HEK293 (cell line): ENCODE data around the gene NUP153.
A peak's percentile ranks its signal among the peaks of the same experiment; 100 is the strongest.

Experiments
- CTCF ChIA-PET: fragments of 350-600 bp; formaldehyde crosslinking; extraction: SDS; loops from one replicate; lab custom pipeline; 2021; ENCODE audit warnings: antibody characterized with exemption; lab: Yijun Ruan, JAX
- POLR2A ChIA-PET: fragments of 300-600 bp; formaldehyde crosslinking; extraction: SDS; loops from one replicate; lab custom pipeline; 2020; ENCODE audit warnings: antibody characterized with exemption, inconsistent platforms; lab: Yijun Ruan, JAX
- H3K27ac ChIP-seq: fragments of 200-500 bp; sonication (Bioruptor generic); 2 replicates; pipeline ENCODE4 v1.5.1; 2014; ENCODE audit warnings: low read depth, low read length, control low read depth, inconsistent platforms; ENCODE audit errors: extremely low read depth
- H3K36me3 ChIP-seq, 2 experiments: fragments of 200-500 bp in 1 of 2; sonication (Bioruptor generic) in 1 of 2; 1 replicate in 1 of 2; 2 replicates in 1 of 2; pipeline ENCODE4 v1.5.1; 2014 to 2017; ENCODE audit warnings: inconsistent platforms in 2 of 2, low read length in 2 of 2; ENCODE audit not compliant: control insufficient read depth in 2 of 2, insufficient read depth in 1 of 2
- H3K4me1 ChIP-seq: fragments of 200-500 bp; sonication (Bioruptor generic); 2 replicates; pipeline ENCODE4 v1.5.1; 2014; ENCODE audit warnings: mild to moderate bottlenecking, low read length, inconsistent platforms; ENCODE audit not compliant: control insufficient read depth, insufficient read depth
- H3K4me3 ChIP-seq: 2 replicates; pipeline ENCODE4 v1.5.1; 2011; ENCODE audit warnings: low read depth, mild to moderate bottlenecking, control low read depth, low read length, moderate library complexity
- H3K9me3 ChIP-seq: fragments of 200-500 bp; sonication (Bioruptor generic); 2 replicates; pipeline ENCODE4 v1.5.1; 2014; ENCODE audit warnings: low read depth, low read length, inconsistent platforms; ENCODE audit not compliant: control insufficient read depth, insufficient read depth
- OSR2 ChIP-seq: fragments of 450-650 bp; formaldehyde crosslinking; IDR thresholded peaks from 2 replicates; pipeline ENCODE4 v1.5.1; 2016; ENCODE audit warnings: missing biosample characterization, missing genetic modification characterization
- SALL2 ChIP-seq: fragments of 450-650 bp; formaldehyde crosslinking; IDR thresholded peaks from 2 replicates; pipeline ENCODE4 v1.5.0; 2017; ENCODE audit warnings: missing biosample characterization, mild to moderate bottlenecking, missing genetic modification characterization, borderline replicate concordance
- TRIM28 ChIP-seq: IDR thresholded peaks from 2 replicates; pipeline ENCODE4 v1.6.1; 2011; ENCODE audit warnings: low read length, control low read depth, borderline replicate concordance
- ZFP69B ChIP-seq: fragments of 450-650 bp; formaldehyde crosslinking; IDR thresholded peaks from 2 replicates; pipeline ENCODE4 v1.5.1; 2016; ENCODE audit warnings: missing biosample characterization, missing genetic modification characterization
- ZNF146 ChIP-seq: fragments of 450-650 bp; formaldehyde crosslinking; IDR thresholded peaks from 2 replicates; pipeline ENCODE4 v1.5.1; 2016; ENCODE audit warnings: missing biosample characterization, missing genetic modification characterization
- ZNF184 ChIP-seq: fragments of 450-650 bp; IDR thresholded peaks from 2 replicates; pipeline ENCODE4 v1.5.1; 2018; ENCODE audit warnings: missing biosample characterization, mild to moderate bottlenecking, missing genetic modification characterization
- ZNF24 ChIP-seq: fragments of 450-650 bp; formaldehyde crosslinking; IDR thresholded peaks from 2 replicates; pipeline ENCODE4 v1.5.1; 2016; ENCODE audit warnings: missing biosample characterization, missing genetic modification characterization
- ZNF302 ChIP-seq: fragments of 450-650 bp; formaldehyde crosslinking; IDR thresholded peaks from 2 replicates; pipeline ENCODE4 v1.5.1; 2016; ENCODE audit warnings: missing biosample characterization, missing genetic modification characterization, low read depth
- ZNF335 ChIP-seq: fragments of 450-650 bp; formaldehyde crosslinking; conservative IDR thresholded peaks from 2 replicates; pipeline ENCODE4 v1.5.1; 2016; ENCODE audit warnings: missing biosample characterization, missing genetic modification characterization
- ZNF394 ChIP-seq: fragments of 450-650 bp; formaldehyde crosslinking; IDR thresholded peaks from 2 replicates; pipeline ENCODE4 v1.5.1; 2016; ENCODE audit warnings: missing biosample characterization, missing genetic modification characterization, mild to moderate bottlenecking, moderate library complexity, borderline replicate concordance
- ZNF548 ChIP-seq: fragments of 450-650 bp; formaldehyde crosslinking; IDR thresholded peaks from 2 replicates; pipeline ENCODE4 v1.5.1; 2016; ENCODE audit warnings: missing biosample characterization, missing genetic modification characterization
- ZNF654 ChIP-seq: fragments of 450-650 bp; formaldehyde crosslinking; IDR thresholded peaks from 2 replicates; pipeline ENCODE4 v1.5.1; 2016; ENCODE audit warnings: low read depth, missing biosample characterization, missing genetic modification characterization
- ZNF660 ChIP-seq: fragments of 450-650 bp; IDR thresholded peaks from 2 replicates; pipeline ENCODE4 v1.5.1; 2018; ENCODE audit warnings: missing biosample characterization, mild to moderate bottlenecking, missing genetic modification characterization
- ZSCAN30 ChIP-seq: fragments of 450-650 bp; IDR thresholded peaks from 2 replicates; pipeline ENCODE4 v1.5.1; 2018; ENCODE audit warnings: missing biosample characterization, mild to moderate bottlenecking, missing genetic modification characterization, moderate library complexity
- TF ChIP-seq, protein P1 (sequence below): fragments of 450-650 bp; formaldehyde crosslinking; IDR thresholded peaks from 2 replicates; pipeline ENCODE4; 2016; ENCODE audit warnings: missing biosample characterization, missing genetic modification characterization
- TF ChIP-seq, protein P2 (sequence below): fragments of 450-650 bp; formaldehyde crosslinking; IDR thresholded peaks from 2 replicates; pipeline ENCODE4 v1.5.1; 2017; ENCODE audit warnings: missing biosample characterization, missing genetic modification characterization
- TF ChIP-seq, protein P3 (sequence below): fragments of 450-650 bp; formaldehyde crosslinking; IDR thresholded peaks from 2 replicates; pipeline ENCODE4 v1.5.1; 2016; ENCODE audit warnings: missing biosample characterization, missing genetic modification characterization
- TF ChIP-seq, protein P4 (sequence below): fragments of 450-650 bp; formaldehyde crosslinking; IDR thresholded peaks from 2 replicates; pipeline ENCODE4 v1.5.1; 2017; ENCODE audit warnings: missing biosample characterization, mild to moderate bottlenecking, missing genetic modification characterization, moderate library complexity
- TF ChIP-seq, protein P5 (sequence below): fragments of 450-650 bp; formaldehyde crosslinking; IDR thresholded peaks from 2 replicates; pipeline ENCODE4 v1.5.1; 2016; ENCODE audit warnings: missing biosample characterization, missing genetic modification characterization

Gene NUP153

DNA sequence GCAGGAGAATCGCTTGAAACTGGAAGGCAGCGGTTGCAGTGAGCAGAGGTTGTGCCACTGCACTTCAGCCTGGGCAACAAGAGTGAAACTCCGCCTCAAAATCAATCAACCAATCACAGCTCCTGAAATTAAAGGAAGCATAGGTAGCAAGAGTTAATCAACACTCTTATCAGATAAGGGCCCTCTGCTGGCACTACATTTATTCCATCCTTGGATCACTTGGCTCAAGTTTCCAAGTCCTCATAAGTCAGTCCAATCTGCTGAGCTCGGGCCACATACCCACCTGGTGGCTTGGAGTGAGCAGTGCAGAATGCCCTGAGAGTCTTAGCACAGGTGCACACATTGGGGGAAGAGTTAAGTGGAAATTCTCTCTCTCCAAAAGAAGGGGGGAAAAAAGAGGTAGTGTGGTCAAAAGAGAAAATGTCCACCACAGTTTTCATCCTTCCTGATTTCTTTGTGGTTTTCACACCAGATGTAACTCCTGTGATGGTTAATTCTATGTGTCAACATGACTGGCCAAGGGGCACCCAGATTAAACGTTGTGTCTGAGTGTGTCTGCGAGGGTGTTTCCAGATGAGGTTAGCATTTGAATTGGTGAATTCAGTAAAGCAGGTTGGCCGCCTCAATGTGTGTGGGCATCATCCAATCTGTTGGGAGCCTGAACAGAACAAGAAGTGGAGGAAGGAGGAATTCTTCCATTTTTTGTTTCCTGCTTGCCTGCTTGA is 120.8 kb downstream of the NUP153 start:
- Histone ChIP-seq H3K4me3 (no peak overlapping the region), H3K27ac (no peak overlapping the region)
- CTCF ChIA-PET = interaction anchor here (0.5 to 3.9 kb wide), 16 partner anchors 9 to 918 kb away, joined by 3 to 75 read pairs (median 4); partner anchors contain the start of gene FAM8A1
- TF ChIP-seq, protein P1, sequence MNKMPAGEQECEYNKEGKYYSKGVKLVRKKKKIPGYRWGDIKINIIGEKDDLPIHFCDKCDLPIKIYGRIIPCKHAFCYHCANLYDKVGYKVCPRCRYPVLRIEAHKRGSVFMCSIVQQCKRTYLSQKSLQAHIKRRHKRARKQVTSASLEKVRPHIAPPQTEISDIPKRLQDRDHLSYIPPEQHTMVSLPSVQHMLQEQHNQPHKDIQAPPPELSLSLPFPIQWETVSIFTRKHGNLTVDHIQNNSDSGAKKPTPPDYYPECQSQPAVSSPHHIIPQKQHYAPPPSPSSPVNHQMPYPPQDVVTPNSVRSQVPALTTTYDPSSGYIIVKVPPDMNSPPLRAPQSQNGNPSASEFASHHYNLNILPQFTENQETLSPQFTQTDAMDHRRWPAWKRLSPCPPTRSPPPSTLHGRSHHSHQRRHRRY = no peak
- TF ChIP-seq ZNF146 = no peak
- TF ChIP-seq OSR2 = 0 out of 2 replicates have a peak, but pooled peaks have one; percentile 17
- TF ChIP-seq, protein P2, sequence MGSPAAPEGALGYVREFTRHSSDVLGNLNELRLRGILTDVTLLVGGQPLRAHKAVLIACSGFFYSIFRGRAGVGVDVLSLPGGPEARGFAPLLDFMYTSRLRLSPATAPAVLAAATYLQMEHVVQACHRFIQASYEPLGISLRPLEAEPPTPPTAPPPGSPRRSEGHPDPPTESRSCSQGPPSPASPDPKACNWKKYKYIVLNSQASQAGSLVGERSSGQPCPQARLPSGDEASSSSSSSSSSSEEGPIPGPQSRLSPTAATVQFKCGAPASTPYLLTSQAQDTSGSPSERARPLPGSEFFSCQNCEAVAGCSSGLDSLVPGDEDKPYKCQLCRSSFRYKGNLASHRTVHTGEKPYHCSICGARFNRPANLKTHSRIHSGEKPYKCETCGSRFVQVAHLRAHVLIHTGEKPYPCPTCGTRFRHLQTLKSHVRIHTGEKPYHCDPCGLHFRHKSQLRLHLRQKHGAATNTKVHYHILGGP = no peak
- TF ChIP-seq, all 188 proteins: peak for 1
- Histone ChIP-seq H3K9me3 (no peaks in the 10 kb centered on the region; the same call in 1 of the 2 replicates), H3K36me3 (no peaks in the 10 kb centered on the region), H3K4me1 (peaks cover 2% of the 10 kb centered on the region; the same call in 1 of the 2 replicates)
- POLR2A ChIA-PET = interaction anchor here (0.5 kb wide), 1 partner anchor 34 kb away, joined by 3 read pairs; no protein-coding TSS in a partner anchor

DNA sequence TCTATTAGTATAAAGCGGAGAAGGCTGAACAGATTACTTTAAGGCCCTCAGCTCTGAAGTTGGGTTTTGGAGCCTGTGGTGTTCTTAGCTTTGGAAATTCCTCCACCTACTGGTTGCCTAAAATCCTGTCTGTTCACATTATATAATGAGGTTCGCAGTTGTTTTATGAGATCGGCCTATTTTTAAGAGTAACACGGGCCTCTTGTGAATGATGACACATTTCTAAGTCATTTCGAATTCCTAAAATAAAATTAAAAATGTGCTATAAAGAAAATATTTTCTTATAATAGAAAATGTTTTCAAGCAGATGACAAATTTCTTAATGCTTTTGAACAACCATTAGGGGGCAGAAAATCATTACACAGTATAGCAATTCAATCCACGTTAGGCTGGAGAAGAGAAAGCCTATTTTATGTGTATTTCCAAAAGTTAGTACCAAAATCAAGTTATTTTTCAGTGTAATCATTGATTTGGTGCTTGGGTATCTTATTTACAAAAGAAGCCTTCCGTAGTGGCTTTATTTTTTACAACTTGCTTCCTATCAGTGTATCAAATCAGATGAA is 122.4 kb downstream of the NUP153 start:
- Histone ChIP-seq H3K36me3 (no peaks in the 10 kb centered on the region), H3K4me1 (peaks cover 2% of the 10 kb centered on the region; the same call in 1 of the 2 replicates), H3K4me3 (no peak overlapping the region), H3K27ac (no peak overlapping the region), H3K9me3 (no peaks in the 10 kb centered on the region)
- POLR2A ChIA-PET = interaction anchor here (0.5 kb wide), 1 partner anchor 33 kb away, joined by 4 read pairs; no protein-coding TSS in a partner anchor
- CTCF ChIA-PET = interaction anchor here (0.5 to 3.9 kb wide), 49 partner anchors 8 to 1223 kb away, joined by 3 to 75 read pairs (median 3); partner anchors contain the start of gene FAM8A1
- TF ChIP-seq ZNF302 (tag by site-specific recombination) (no peak), ZNF654 (tag by site-specific recombination) (peak; percentile 99), TRIM28 (no peak; the same call in 1 of the 2 replicates), ZNF394 (tag by site-specific recombination) (0 out of 2 replicates have a peak, but pooled peaks have one; percentile 13), ZFP69B (tag by site-specific recombination) (peak; percentile 4; the same call in 1 of the 2 replicates), ZNF335 (tag by site-specific recombination) (no peak), ZNF660 (peak; percentile 71; the same call in 1 of the 2 replicates), ZNF184 (tag by site-specific recombination) (no peak), ZNF548 (tag by site-specific recombination) (no peak), SALL2 (tag by site-specific recombination) (no peak), ZNF24 (tag by site-specific recombination) (no peak), ZSCAN30 (0 out of 2 replicates have a peak, but pooled peaks have one; percentile 56)
- TF ChIP-seq, protein P3, sequence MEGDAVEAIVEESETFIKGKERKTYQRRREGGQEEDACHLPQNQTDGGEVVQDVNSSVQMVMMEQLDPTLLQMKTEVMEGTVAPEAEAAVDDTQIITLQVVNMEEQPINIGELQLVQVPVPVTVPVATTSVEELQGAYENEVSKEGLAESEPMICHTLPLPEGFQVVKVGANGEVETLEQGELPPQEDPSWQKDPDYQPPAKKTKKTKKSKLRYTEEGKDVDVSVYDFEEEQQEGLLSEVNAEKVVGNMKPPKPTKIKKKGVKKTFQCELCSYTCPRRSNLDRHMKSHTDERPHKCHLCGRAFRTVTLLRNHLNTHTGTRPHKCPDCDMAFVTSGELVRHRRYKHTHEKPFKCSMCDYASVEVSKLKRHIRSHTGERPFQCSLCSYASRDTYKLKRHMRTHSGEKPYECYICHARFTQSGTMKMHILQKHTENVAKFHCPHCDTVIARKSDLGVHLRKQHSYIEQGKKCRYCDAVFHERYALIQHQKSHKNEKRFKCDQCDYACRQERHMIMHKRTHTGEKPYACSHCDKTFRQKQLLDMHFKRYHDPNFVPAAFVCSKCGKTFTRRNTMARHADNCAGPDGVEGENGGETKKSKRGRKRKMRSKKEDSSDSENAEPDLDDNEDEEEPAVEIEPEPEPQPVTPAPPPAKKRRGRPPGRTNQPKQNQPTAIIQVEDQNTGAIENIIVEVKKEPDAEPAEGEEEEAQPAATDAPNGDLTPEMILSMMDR (tag by site-specific recombination) = peak; percentile 83
- TF ChIP-seq, protein P4, sequence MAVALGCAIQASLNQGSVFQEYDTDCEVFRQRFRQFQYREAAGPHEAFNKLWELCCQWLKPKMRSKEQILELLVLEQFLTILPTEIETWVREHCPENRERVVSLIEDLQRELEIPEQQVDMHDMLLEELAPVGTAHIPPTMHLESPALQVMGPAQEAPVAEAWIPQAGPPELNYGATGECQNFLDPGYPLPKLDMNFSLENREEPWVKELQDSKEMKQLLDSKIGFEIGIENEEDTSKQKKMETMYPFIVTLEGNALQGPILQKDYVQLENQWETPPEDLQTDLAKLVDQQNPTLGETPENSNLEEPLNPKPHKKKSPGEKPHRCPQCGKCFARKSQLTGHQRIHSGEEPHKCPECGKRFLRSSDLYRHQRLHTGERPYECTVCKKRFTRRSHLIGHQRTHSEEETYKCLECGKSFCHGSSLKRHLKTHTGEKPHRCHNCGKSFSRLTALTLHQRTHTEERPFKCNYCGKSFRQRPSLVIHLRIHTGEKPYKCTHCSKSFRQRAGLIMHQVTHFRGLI (tag by site-specific recombination) = peak; percentile 39; the same call in 1 of the 2 replicates
- TF ChIP-seq, protein P5, sequence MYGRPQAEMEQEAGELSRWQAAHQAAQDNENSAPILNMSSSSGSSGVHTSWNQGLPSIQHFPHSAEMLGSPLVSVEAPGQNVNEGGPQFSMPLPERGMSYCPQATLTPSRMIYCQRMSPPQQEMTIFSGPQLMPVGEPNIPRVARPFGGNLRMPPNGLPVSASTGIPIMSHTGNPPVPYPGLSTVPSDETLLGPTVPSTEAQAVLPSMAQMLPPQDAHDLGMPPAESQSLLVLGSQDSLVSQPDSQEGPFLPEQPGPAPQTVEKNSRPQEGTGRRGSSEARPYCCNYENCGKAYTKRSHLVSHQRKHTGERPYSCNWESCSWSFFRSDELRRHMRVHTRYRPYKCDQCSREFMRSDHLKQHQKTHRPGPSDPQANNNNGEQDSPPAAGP (tag by site-specific recombination) = no peak
